T follicular helper cell (primary cell): ENCODE results near the gene KY.

Experiments
- DNase-seq: peaks from one replicate; pipeline ENCODE4 v3.0.0-alpha.2; 2020; ENCODE audit warnings: low read depth

KY gene

GRCh38 chr3:134644731-134645514 is 5.9 kb downstream of the KY start:
- DNase-seq: no peak

DNA sequence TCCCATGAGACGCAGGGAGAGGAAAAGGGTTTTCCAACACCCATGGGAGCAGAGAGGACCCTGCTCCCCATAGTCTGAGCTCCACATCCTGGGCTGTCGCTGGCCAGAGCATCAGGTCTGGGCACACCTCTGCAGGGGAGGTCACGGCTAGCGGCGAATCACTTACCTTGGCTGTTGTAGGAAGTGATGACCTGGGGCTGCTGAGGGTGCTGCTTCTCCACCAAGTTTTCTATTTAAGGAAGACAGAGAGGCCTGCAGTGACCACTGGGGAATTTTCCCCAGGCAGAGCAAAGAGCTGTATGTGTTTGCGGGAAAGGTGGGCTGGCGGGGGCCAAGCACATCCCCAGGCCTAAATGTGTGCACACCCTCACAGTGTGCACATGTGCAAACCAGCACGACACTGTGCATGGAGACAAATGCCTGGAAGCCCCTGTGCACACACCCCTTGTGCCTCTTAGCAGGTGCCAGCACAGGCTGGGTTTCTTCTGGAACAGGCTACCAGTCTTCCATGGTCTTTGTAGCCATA is 7.6 kb downstream of the KY start:
- no peak for DNase-seq

DNA sequence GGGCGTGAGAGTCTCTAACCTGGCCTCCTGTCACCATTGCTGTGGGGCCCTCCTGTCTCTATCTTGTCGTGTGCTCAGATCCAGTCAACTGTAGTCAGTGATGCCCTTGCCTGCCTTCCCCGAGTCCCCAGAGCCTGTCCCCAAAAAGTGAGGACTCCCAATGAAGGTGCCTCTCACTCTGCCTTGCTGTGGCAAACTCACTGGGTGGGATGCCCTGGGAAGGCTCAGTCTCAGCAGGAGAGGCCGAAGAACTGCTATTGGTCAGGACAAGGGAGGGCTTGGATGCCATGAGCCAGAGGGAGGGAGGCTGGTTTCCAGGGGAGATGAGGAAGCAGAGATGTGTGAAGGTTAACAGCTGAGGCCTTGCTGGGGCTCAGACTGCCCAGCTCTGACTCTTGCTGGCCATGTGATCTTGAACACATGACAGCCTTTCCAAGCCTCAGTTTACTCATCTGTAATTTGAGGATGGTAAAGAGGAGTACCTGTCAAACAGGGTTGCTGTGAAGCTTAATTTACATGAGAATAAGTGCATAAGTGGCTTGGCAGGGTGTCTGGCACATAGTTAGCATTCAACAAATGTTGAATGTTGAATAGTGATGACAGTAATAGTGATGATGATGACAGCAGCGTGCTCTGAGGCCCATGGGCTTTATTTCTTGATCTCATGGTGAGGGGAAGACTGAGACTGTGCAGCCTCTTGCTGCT is 8.2 kb downstream of the KY start:
- DNase-seq: no peak

GRCh38 chr3:134641671-134642300 is 9.0 kb downstream of the KY start:
- DNase-seq: no peak

DNA sequence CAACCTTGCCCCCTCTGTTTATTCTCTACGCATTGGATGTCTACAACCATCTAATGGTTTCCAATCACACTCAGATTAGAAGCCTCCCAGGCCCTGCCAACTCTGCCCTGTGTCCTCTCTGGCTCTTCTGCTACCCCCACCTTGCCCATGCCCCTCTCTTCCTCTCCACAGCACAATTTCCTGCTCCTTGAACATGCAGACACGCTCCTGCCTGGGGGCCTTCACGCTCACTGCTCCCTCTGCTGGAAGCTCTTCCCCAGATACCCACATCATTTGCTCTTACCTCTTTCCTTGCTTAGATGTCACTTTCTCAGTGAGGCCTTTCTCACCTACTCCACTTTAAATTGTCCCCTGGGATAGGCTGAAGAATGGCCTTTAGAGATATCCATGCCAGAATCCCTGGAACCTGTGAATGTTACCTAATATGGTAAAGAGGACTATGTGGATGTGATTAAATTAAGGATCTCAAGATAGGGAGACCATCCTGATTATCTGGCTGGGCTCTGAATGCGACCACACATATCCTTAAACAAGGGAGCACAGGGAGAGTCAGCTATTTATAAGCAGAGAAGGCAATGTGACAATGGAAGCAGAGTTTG is 9.9 kb downstream of the KY start:
- DNase-seq: no peak

DNA sequence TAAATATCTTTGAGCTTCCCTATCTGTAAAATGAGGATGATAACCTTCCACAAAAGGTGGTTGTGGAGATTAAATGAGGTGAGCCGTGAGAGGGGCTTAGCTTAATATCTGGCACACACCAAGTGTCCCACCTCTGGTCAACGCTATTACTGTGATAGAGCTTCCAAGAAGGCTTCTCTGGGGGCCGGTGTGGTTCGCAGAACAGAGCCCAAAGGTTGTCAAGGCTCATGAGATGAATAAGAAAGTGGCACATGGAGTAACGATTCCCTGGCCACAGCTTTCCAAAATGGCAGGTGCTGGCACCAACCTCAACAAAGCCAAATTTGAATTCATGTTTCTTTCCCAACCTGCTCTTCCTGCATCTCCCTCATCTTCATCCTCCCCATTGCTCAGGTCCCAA is 10.4 kb downstream of the KY start:
- DNase-seq: no peak

- no peak for DNase-seq
Observed at GRCh38 chr3:134638385-134639030, 12.3 kb downstream of the KY start.

GRCh38 chr3:134636406-134636805 is 14.4 kb downstream of the KY start:
- DNase-seq: no peak

DNA sequence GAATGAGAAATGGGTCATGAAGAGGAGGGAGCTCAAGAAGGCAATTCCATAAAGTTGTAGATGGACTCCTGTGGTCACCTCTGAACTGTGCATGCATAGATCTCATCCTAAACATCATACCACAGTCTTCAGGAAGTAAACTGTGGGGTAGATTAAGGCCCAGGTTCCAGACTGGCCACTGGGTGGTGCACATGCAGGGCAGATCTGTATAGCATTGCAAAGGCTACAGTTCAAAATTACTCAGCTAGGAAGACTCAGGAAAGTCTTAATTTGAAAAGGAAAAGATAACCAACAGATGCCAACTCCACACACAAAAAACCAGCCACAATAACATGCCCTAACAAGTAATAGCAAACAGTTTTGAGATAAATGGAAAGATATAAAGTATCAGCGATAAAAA is 20.3 kb downstream of the KY start:
- no peak for DNase-seq

DNA sequence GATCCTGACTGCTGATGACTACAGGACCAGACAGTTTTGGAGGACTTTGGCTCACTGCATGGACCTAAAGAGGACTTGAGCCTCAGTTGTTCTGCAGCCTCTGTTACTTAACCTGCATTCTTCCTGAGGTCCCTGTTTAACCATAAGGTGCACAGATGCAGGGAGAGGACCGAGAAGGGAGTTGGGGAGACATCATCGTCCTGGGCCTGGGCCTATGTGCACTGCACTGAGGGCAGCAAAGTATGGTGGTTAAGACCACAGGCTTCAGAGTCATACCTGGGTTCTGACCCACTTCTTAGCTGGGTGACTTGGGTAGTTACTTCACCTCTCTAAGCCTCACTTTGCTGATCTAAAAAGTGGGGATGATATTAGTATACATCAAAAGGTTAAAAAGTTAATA is 21.9 kb downstream of the KY start:
- DNase-seq: no peak

GRCh38 chr3:134627831-134628230 is 23.0 kb downstream of the KY start:
- DNase-seq: no peak

GRCh38 chr3:134625885-134626741 is 24.7 kb downstream of the KY start:
- no peak for DNase-seq

GRCh38 chr3:134625462-134625861 is 25.4 kb downstream of the KY start:
- DNase-seq: no peak

DNA sequence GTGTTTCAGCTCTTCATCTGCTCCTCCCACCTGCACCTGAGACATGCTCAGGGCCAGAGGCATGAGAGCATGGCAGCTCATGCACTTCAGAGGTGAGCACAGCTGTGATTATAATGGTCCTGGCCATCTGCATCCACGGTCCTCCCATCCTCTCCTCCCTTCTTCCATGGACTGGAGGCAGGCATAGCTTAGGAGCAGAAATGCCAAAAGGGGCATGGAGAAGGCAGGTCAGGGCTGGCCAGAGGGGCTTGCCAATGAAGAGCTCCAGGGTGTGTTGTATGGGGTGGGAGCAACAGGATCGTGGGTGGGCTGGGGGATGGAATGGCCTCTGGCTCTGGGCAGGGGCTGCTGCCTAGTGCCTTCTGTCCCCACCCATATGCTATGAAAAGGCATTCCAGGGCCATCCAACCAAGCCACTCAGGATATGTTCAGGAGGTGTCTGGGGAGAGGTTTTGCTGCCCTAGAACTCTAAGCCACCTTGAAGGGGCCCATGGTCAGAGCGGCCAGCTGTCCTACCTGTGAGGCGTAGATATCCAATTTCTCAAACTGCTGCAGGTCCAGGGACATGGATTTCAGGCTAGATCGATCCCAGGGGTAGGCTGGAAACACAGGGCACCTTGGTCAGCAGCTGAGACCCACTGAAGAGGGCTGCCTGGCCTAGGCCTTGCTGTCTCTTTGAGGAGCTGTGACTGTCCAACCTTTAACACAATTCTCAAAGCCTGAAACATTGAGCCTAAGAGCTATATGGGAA is 26.1 kb downstream of the KY start:
- no peak for DNase-seq

- no peak for DNase-seq
Observed at GRCh38 chr3:134623615-134624245, 27.1 kb downstream of the KY start.

GRCh38 chr3:134622806-134623365 is 27.9 kb downstream of the KY start:
- DNase-seq: no peak

DNA sequence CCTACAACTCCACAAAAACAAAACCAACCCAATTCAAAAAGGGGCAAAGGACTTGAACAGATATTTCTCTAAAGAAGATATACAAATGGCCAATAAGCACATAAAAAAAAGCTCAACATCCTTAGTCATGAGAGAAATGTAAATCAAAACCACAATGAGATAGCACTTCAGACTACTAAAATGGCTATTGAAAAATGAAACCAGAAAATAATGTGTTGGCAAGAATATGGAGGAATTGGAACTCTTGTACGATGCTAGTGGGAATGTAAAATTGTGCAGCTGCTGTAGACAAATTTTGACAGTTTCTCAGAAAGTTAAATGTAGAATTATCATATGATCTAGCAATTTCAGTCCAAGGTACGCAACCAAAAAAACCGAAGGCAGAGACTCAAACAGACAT is 29.0 kb downstream of the KY start:
- no peak for DNase-seq

GRCh38 chr3:134620476-134621115 is 30.2 kb downstream of the KY start:
- DNase-seq: no peak

- no peak for DNase-seq
Observed at GRCh38 chr3:134619884-134620445, 30.9 kb downstream of the KY start.
